ENCODE results near the gene SPATA31D4.
"Not testable (repeated sequence)": the region's sequence is repeated elsewhere in the genome, so short reads cannot be mapped to it uniquely, and the experiment has no call there.

Gene SPATA31D4

DNA sequence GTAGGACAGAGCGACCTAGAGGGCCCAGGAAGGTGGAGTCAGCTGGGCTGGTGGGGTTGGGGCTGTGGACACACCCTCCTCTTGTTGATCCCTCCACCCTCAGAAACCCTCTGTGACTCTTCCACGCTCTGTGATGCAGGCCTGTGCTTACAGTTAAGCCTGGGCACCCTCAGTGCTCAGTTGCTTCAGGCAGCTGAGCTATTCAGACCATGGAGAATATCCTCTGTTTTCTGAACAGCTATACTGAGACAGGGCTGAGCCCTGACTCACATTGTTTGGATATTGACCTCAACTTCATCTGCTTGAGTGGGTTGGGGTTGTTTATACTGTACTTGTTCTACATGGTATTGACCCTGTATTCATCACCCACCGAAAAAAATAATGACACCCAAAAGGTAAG is at the start of gene SPATA31D4:
Gene SPATA31D4 (plus strand): TSS at position 124 of the 400 bp plus-strand sequence. CDS start 86 bp downstream, at position 210.
- H2AFZ ChIP-seq (ENCODE audit: low read length); H3K27me3 ChIP-seq (ENCODE audit: insufficient read depth, low read length, poor library complexity, severe bottlenecking); H3F3A ChIP-seq (ENCODE audit: low read depth); H3K4me1 ChIP-seq (ENCODE audit: insufficient read depth, low read length, poor library complexity, severe bottlenecking); H3K9ac ChIP-seq (ENCODE audit: low read depth, low read length, poor library complexity, severe bottlenecking); H4K20me1 ChIP-seq (ENCODE audit: insufficient read depth, low read length, poor library complexity, severe bottlenecking); H3K4me3 ChIP-seq (ENCODE audit: low read length, poor library complexity, severe bottlenecking); H3K4me2 ChIP-seq (ENCODE audit: low read depth, low read length, poor library complexity, severe bottlenecking); H3K79me2 ChIP-seq (ENCODE audit: insufficient read depth, low read length); H3K9me2 ChIP-seq (replicated peaks; ENCODE audit: low read depth, low read length); H3K36me3 ChIP-seq (ENCODE audit: insufficient read depth, low read length); H3K9me3 ChIP-seq (ENCODE audit: insufficient read depth, low read depth, low read length): not testable (repeated sequence)

DNA sequence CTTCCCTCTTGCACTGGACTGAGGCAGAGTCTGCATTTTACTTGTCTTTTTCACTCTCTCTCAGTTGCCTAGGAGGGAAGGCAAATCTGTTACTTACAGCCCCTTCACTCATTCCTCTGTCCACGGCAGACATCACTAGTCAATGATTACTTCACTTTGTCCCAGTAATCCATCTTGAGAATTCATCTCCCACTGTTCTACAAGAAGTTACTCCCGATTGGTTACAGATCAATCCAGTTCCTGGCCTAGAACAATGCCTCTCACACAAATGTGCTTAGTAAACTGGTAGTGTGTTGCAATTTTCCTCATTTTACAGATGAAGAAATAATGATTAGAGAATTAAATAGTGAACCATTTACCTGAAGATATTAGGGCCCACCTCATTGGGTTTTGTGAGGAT is 49.7 kb upstream of the SPATA31D4 start:
- Histone ChIP-seq H2AFZ (ENCODE audit: low read length) (0 out of 2 replicates have a peak overlapping the region, but pooled peaks have one; percentile 56), H3K36me3 (ENCODE audit: insufficient read depth, low read length) (no peaks in the 10 kb centered on the region), H3K27me3 (ENCODE audit: insufficient read depth, low read length, poor library complexity, severe bottlenecking) (no peaks in the 10 kb centered on the region), H3K4me2 (ENCODE audit: low read depth, low read length, poor library complexity, severe bottlenecking) (no peak overlapping the region), H3K79me2 (ENCODE audit: insufficient read depth, low read length) (no peaks in the 10 kb centered on the region), H3K9me3 (ENCODE audit: insufficient read depth, low read depth, low read length) (no peaks in the 10 kb centered on the region), H3F3A (ENCODE audit: low read depth) (no peaks in the 10 kb centered on the region), H3K9me2 (replicated peaks; ENCODE audit: low read depth, low read length) (no peaks in the 10 kb centered on the region), H4K20me1 (ENCODE audit: insufficient read depth, low read length, poor library complexity, severe bottlenecking) (no peaks in the 10 kb centered on the region), H3K9ac (ENCODE audit: low read depth, low read length, poor library complexity, severe bottlenecking) (no peak overlapping the region), H3K4me1 (ENCODE audit: insufficient read depth, low read length, poor library complexity, severe bottlenecking) (peaks cover 19% of the 10 kb centered on the region), H3K4me3 (ENCODE audit: low read length, poor library complexity, severe bottlenecking) (no peak overlapping the region)
- TF ChIP-seq, protein P1, sequence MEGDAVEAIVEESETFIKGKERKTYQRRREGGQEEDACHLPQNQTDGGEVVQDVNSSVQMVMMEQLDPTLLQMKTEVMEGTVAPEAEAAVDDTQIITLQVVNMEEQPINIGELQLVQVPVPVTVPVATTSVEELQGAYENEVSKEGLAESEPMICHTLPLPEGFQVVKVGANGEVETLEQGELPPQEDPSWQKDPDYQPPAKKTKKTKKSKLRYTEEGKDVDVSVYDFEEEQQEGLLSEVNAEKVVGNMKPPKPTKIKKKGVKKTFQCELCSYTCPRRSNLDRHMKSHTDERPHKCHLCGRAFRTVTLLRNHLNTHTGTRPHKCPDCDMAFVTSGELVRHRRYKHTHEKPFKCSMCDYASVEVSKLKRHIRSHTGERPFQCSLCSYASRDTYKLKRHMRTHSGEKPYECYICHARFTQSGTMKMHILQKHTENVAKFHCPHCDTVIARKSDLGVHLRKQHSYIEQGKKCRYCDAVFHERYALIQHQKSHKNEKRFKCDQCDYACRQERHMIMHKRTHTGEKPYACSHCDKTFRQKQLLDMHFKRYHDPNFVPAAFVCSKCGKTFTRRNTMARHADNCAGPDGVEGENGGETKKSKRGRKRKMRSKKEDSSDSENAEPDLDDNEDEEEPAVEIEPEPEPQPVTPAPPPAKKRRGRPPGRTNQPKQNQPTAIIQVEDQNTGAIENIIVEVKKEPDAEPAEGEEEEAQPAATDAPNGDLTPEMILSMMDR (conservative IDR thresholded peaks at IDR 0.05; ENCODE audit: low read length), result no peak
- TF ChIP-seq EZH2phosphoT487 (IDR thresholded peaks at IDR 0.05; ENCODE audit: borderline replicate concordance), result no peak

DNA sequence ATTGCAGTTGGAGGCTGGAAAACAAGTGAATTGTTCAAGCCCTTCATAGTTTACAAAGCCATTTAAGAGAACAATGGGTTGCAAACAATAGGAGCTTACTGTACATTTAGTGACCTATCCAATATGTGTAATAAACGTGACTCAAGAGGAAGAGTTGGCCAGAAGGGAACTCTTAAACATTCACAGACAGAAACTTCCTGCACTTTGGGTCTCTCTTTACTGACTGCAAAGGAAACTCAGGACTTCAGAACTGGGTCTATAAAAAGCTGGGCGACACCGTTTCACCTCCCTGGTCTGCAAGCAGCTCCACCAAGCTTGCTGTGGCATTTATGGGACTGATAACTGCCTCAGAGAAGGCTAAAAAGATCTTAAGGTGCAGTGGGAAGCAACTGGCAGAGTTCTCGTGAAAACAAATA is 48.7 kb upstream of the SPATA31D4 start:
- Histone ChIP-seq H3K27me3 (ENCODE audit: insufficient read depth, low read length, poor library complexity, severe bottlenecking) (no peaks in the 10 kb centered on the region), H3K4me3 (ENCODE audit: low read length, poor library complexity, severe bottlenecking) (no peak overlapping the region), H2AFZ (ENCODE audit: low read length) (peak overlapping the region; percentile 56), H3K9me2 (replicated peaks; ENCODE audit: low read depth, low read length) (no peaks in the 10 kb centered on the region), H3K79me2 (ENCODE audit: insufficient read depth, low read length) (no peaks in the 10 kb centered on the region), H3K9ac (ENCODE audit: low read depth, low read length, poor library complexity, severe bottlenecking) (no peak overlapping the region), H4K20me1 (ENCODE audit: insufficient read depth, low read length, poor library complexity, severe bottlenecking) (no peaks in the 10 kb centered on the region), H3K9me3 (ENCODE audit: insufficient read depth, low read depth, low read length) (no peaks in the 10 kb centered on the region), H3K36me3 (ENCODE audit: insufficient read depth, low read length) (no peaks in the 10 kb centered on the region), H3K4me1 (ENCODE audit: insufficient read depth, low read length, poor library complexity, severe bottlenecking) (peaks cover 19% of the 10 kb centered on the region), H3K4me2 (ENCODE audit: low read depth, low read length, poor library complexity, severe bottlenecking) (peak overlapping the region; percentile 47), H3F3A (ENCODE audit: low read depth) (no peaks in the 10 kb centered on the region)
- no peak for TF ChIP-seq EZH2phosphoT487 (IDR thresholded peaks at IDR 0.05; ENCODE audit: borderline replicate concordance)
- TF ChIP-seq, protein P1 (conservative IDR thresholded peaks at IDR 0.05; ENCODE audit: low read length), result no peak

DNA sequence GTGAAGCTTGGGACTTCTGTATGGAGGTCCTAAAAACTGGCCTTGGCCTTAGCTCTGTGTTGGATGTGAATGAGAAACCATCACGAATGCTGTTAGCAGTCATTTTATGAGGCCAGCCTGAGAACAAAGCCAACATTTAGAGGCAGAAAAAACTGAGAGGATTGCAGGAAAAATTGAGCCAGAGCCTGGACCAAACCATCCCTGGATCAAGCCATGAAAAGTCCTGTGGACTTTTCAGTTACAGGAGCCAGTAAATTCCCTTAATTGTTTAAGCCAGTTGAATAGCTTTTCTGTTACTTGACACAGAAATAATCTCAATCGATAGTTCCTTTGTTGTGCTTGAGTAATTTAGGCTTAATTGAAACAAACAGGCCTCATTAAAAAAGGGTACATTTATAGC is 42.6 kb upstream of the SPATA31D4 start:
- Histone ChIP-seq H3K4me1 (ENCODE audit: insufficient read depth, low read length, poor library complexity, severe bottlenecking) (peaks cover 2% of the 10 kb centered on the region), H3K27me3 (ENCODE audit: insufficient read depth, low read length, poor library complexity, severe bottlenecking) (no peaks in the 10 kb centered on the region), H2AFZ (ENCODE audit: low read length) (no peak overlapping the region), H3K79me2 (ENCODE audit: insufficient read depth, low read length) (no peaks in the 10 kb centered on the region), H3K4me2 (ENCODE audit: low read depth, low read length, poor library complexity, severe bottlenecking) (no peak overlapping the region), H3K9ac (ENCODE audit: low read depth, low read length, poor library complexity, severe bottlenecking) (no peak overlapping the region), H4K20me1 (ENCODE audit: insufficient read depth, low read length, poor library complexity, severe bottlenecking) (no peaks in the 10 kb centered on the region), H3K9me3 (ENCODE audit: insufficient read depth, low read depth, low read length) (no peaks in the 10 kb centered on the region), H3F3A (ENCODE audit: low read depth) (no peaks in the 10 kb centered on the region), H3K36me3 (ENCODE audit: insufficient read depth, low read length) (no peaks in the 10 kb centered on the region), H3K9me2 (replicated peaks; ENCODE audit: low read depth, low read length) (no peaks in the 10 kb centered on the region), H3K4me3 (ENCODE audit: low read length, poor library complexity, severe bottlenecking) (no peak overlapping the region)
- TF ChIP-seq, protein P1 (conservative IDR thresholded peaks at IDR 0.05; ENCODE audit: low read length), result no peak
- TF ChIP-seq EZH2phosphoT487 (IDR thresholded peaks at IDR 0.05; ENCODE audit: borderline replicate concordance), result no peak

All from Loucy (cell line).